ENCODE results near the gene SAMHD1.
"Not testable (repeated sequence)": the region's sequence is repeated elsewhere in the genome, so short reads cannot be mapped to it uniquely, and the experiment has no call there.

Gene SAMHD1

DNA sequence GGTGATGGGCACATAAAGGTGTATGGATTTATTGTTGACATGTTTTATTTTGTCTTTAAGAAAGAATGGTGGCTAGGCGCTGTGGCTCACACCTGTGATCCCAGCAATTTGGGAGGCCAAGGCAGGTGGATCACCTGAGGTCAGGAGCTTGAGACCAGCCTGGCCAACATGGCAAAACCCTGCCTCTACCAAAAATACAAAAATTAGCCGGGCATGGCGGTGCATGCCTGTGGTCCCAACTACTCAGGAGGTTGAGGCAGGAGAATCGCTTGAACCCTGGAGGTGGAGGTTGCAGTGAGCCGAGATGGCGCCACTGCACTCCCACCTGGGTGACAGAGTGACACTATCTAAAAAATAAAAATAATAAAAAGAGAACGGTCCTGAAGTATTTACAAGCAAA lies 45.4 kb downstream of the SAMHD1 start:
- DNase-seq, result not testable (repeated sequence)

- not testable (repeated sequence) for DNase-seq
Observed at GRCh38 chr20:36905566-36905965, 45.9 kb downstream of the SAMHD1 start.

- no peak for DNase-seq
Observed at GRCh38 chr20:36904690-36905089, 46.8 kb downstream of the SAMHD1 start.

GRCh38 chr20:36895036-36895435 lies 56.5 kb downstream of the SAMHD1 start:
- no peak for DNase-seq

- no peak for DNase-seq
Observed at GRCh38 chr20:36893801-36894200, 57.7 kb downstream of the SAMHD1 start.

DNA sequence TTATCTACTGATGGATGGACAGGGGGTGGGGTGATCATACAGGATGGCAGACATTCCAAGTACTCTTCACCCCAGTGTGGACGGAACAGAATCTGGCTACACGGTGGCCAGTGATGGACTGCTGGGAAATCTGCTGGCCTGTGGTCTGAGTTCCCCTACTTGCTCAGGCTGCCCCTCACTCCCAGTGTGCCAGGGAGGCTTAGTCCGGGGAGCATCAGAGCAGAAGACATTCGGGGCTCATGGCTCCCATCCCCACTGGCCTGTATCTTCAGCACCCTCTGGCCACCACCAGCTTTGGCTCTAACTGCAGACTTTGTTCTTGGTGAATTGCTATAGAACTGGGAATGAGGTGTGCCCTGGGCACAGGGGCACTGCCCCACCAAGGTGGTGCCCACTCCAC lies 60.3 kb downstream of the SAMHD1 start:
- DNase-seq, result no peak

DNA sequence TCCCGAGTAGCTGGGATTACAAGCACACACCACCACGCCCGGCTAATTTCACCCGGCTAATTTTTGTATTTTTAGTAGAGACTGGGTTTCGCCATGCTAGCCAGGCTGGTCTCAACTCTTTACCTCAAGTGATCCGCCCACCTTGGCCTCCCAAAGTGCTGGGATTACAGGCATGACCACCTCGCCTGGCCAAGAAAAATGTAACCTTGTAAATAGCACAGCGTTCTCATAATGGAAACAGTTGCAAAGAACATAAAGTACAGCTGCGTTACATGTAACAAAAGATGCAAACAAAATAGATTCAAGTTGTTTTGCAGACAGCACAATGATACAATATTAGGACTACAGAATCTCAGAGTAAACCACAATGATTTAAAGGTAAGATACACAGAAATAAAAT lies 60.9 kb downstream of the SAMHD1 start:
- DNase-seq, result no peak

DNA sequence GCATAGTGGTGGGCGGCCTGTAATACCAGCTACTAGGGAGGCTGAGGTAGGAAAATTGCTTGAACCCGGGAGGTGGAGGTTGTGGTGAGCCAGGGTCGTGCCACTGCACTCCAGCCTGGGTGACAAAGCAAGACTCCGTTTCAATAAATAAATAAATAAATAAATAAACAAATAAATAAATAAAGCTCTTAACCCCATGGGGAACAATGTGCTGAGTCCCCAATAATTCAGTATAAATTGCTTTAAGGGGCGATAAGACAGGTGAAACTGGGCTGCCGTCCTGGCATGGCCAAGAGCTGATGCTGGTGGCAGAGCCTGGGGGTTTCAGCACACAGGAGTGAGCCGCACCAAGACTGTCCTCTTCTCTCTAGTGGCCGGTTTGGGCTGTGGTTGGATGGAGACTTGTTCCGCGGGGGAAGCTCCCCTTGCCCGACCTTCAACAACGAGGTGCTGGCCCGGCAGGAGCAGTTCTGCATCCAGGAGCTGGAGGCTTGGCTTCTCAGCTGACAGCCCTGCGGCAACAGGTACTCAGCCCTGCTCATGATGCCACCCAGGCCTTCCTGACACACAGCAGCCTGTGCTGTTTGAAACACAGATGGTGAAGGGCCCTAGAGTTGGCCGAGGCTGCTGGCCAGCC lies 62.5 kb downstream of the SAMHD1 start:
- no peak for DNase-seq

DNA sequence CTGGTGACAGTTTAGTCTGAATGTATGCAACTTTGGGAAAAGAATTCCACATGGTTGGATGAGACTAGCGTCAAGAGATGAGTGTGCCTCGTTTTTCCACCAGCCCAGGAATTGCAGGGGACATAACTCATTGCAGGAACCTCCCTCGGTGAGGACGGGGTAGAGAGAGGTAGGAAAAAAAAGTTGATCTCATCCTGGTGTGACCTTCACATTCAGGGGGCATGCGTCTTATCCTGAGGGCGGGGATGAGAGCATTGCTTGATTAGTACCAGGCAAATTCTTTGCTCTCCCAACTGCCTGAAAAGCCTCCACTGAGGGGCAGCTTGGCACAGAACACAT lies 63.8 kb downstream of the SAMHD1 start:
- DNase-seq, result no peak

DNA sequence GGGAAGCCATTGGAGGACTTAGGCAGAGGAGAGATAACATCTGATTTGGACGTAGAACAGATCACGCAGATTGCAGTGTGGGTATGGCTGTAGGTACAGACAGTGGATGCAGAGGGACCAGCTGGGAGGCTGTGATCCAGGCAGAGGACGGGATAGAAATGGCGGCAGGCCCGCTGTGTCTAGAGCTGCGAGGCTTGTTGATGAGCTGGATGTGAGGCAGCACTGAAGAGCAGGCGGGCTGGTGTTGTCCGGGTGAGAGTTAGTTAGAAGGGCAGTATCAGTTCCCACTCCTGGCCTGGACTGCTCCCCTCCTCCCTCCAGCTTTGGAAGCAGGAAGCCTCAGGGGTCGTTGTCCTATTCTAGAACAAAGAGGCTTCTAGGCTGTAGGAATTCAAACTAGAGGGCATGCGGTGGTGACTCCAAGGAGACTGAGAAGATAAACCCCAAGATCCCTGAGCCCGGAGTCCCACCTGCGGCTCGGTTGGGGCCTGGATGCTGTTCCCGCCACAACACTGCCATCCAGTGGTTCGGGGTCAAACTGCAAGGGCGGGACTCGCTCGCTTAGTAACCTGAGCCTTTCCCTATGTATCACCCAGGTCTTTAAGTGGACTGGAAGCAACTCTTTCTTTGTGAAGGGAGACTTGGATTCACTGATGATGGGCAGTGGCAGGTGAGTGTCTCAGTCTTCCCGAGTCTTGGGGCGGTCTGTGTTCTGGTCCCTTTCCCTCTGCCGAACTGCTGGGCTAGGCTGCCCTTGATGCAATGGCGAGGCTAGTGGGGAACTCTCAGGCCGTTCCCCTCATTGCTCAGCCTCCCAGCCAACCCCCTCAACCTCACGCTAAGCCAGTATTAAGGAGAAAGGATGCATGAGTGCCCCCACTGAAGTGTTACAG lies 64.4 kb downstream of the SAMHD1 start:
- DNase-seq, result peak; percentile 88

GRCh38 chr20:36885356-36885755 lies 66.2 kb downstream of the SAMHD1 start:
- no peak for DNase-seq

GRCh38 chr20:36883977-36884535 lies 67.5 kb downstream of the SAMHD1 start:
- DNase-seq, result no peak

DNA sequence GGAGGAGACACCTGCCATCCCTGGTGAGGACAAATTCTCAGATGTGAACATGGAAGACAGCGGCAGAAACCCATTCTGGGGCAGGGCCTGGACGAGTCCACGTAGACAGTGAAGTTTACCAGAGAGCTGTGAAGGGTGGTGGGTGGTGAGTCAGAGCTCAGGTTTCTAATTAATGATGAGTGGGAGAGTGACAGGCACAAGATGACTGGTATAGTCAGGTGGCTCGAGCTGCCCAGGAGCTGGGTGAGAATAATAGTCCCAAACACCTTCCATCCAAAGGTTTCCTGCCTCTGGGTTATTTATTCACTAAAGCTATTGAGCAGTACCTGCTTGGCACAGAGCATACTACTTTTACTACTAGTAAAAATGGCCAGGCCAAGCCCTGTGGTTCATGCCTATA lies 69.6 kb downstream of the SAMHD1 start:
- DNase-seq, result peak; percentile 28

DNA sequence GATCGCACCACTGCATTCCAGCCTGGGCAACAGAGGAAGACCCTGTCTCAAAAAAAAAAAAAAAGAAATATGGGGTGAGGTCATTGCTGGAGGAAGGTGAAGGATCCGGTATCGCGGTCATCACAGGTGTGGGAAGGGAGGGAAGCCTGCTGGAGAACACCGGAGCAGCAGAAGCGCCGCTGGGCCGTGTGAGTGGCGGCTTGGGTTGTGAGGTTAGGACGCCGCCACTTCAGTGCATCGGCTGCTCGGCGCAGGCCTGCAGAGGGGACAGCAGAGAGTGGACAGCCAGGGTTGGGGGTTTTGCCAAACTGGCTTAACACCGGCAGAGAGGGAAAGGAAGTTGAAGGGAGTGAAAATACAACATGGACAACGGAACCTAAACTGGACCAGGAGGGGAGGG lies 70.2 kb downstream of the SAMHD1 start:
- no peak for DNase-seq

DNA sequence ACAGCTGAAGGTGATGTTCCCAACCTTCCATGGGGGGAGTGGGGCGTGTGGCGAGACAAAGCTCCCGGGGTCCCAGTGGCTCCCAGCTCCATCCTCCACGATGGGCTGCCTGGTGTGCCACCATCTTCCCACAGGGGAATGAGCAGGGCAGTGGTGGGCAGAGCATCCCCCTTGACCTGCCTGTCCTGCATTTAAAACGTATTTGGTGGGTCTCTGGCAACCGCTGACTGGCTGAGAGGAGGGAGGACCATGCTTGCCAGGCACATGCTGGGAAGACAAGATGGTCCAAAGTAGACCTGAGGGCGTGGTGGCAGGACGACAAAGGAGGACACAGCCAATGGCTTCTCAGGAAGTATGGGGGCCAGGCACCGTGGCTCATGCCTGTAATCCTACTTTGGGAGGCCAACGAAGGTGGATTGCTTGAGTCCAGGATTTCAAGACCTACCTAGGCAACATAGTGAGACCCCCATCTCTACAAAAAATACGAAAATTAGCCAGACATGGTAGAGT lies 70.7 kb downstream of the SAMHD1 start:
- DNase-seq, result no peak

- no peak for DNase-seq
Observed at GRCh38 chr20:36878941-36879340, 72.6 kb downstream of the SAMHD1 start.

DNA sequence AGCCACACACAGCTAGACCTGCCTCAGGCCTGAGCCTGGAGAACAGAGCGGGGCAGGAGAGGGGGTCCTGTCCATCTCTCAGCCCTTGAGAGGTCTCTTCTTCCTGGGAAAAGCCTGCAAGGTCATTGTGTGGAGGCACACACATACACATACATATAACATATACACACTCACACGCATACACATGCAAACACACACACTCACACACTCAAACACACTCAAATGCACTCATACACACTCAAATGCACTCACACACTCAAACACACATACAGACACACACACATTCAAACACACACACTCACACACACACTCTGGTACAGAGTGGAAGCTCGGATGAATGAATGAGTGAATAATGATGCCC lies 75.1 kb downstream of the SAMHD1 start:
- DNase-seq, result no peak

DNA sequence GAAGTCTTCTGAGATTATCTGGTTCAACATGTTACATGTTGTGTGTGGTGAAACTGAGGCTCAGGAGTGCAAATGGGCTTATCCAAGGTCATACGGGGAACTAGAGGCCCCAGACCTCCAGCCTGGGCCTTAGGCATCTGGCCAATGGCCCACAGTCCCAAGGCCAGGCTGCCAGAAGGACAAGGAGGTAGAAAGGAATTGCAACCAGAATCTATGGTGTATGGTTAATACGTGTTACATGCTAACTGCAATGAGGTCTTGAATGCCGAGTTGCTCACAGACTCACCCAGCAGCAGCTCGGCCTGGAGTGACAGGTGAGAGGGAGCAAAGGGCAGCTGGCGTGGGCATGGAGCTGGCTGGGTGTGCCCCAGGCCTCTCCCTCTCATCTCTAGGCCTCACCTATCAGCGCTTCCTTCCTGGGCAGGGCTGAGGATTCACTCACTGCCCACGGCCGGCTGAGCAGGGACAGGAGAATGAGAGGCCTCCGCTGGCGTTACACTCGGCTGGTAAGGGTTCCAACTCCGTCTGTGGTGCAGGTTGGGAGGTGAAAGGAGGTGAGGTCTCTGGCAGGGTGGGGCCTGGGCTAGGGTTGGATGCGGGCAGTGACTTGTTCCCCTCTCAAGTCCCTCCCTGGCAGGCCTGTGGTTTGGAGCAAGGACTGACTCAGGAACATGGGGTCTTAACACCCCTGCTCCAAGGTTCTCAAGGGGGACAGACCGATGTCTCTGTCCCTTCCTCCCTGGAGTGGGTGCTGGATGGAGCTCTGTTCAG lies 75.6 kb downstream of the SAMHD1 start, which contains the start of gene TLDC2:
TSS of gene TLDC2 (plus strand) at position 437 of the 771 bp plus-strand sequence. CDS start at position 474, 37 bp downstream.
- DNase-seq, result no peak

- DNase-seq, result not testable (repeated sequence)
Observed at GRCh38 chr20:36875093-36875492, 76.4 kb downstream of the SAMHD1 start.

DNA sequence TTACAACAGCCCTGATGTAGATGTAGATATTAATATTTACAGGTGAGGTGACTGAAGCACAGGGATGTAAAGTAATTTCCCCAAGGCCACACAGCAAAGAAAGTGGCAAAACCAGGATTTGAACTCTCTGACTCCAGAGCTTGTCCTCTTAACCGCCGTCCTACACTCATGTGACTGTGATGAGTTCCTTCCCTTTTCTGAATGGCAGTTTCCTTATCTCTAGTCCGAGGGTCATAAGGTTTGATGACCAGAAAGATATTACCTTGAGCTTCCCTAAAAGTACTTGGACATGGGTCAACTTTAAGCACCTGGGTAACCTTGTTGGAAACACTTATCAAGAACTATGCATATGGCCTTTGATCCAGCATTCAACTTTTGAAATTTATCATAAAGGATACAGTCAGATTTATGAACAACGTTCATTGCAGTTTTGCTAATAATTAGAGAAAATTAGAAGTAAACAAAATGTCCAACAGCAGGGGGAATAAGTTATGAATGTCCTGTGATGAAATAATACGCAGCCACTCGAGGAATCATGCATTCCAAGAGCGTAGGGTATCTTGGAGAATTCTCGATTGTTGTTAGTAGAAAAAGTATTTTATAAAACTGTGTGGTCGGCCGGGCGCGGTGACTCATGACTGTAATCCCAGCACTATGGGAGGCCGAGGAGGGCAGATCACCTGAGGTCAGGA lies 77.9 kb downstream of the SAMHD1 start:
- DNase-seq, result no peak

- DNase-seq, result no peak
Observed at GRCh38 chr20:36872852-36873251, 78.7 kb downstream of the SAMHD1 start.

All from stimulated activated CD4-positive, alpha-beta T cell treated with anti-CD3 and anti-CD28 coated beads, Interleukin-4, amount 100 ng/mL, for 24 hours (primary cell).